ENCODE measurements around the gene BMAL2.

- TF ChIP-seq CTCF (IDR thresholded peaks at IDR 0.05) (no peak), POLR2AphosphoS5 (IDR thresholded peaks at IDR 0.05) (no peak), EP300 (IDR thresholded peaks at IDR 0.05) (no peak)
These were observed 13.2 kb upstream of the BMAL2 start for GRCh38 chr12:27319409-27319808.

Data from upper lobe of left lung (tissue), 4 donors.